HepG2 (cell line): ENCODE measurements around the gene BRCA1. TPM values are rescaled to one million over a fixed set of nuclear protein-coding genes. Genes with fewer than 3 reads are reported as not detected.

Source experiments
- ATAC-seq: fragments of 200-7000 bp; cut with Tn5 transposase; 3 replicates; pipeline ENCODE4 v1.9.1; 2020; ENCODE audit warnings: mild to moderate bottlenecking, moderate library complexity
- BruUV-seq: library from RNA; stranded (reverse); fragments of 400-500 nt; replicated peaks from 2 replicates; lab custom pipeline; 2021; lab: Mats Ljungman, UMichigan
- CTCF ChIA-PET: fragments of 300-600 bp; formaldehyde crosslinking; extraction: SDS; loops from one replicate; lab custom pipeline; 2021; ENCODE audit warnings: low total read pairs, inconsistent platforms, low intra/inter-chr PET ratio; lab: Yijun Ruan, JAX
- POLR2A ChIA-PET: fragments of 350-600 bp; sonication (Branson Sonifier 250); formaldehyde crosslinking; loops from one replicate; lab custom pipeline; 2020; ENCODE audit warnings: antibody characterized with exemption, inconsistent platforms; lab: Yijun Ruan, JAX
- DNase-seq: peaks from one replicate; pipeline ENCODE4 v3.0.0-alpha.2; 2015; ENCODE audit warnings: low spot score
- FAIRE-seq: peaks from 3 replicates; lab custom pipeline; 2011; peaks lifted over from hg19 to GRCh38; lab: Jason Lieb, UNC
- H2AFZ ChIP-seq: one replicate; pipeline ENCODE4 v1.6.1; 2011; ENCODE audit warnings: low read length, inconsistent platforms
- H3K27ac ChIP-seq: fragments of 300-600 bp; 3 replicates; pipeline ENCODE4 v1.8.0; 2011; ENCODE audit warnings: mixed run types, mild to moderate bottlenecking, mixed read lengths, low read length, inconsistent platforms; ENCODE audit not compliant: insufficient read depth; ENCODE audit errors: extremely low read length
- H3K27me3 ChIP-seq, 2 experiments: fragments of 200-600 bp in 1 of 2; 2 replicates in 1 of 2; 3 replicates in 1 of 2; pipeline versions ENCODE4 v1.6.0 to v1.8.0; 2011; ENCODE audit warnings: low read length in 2 of 2, mild to moderate bottlenecking in 2 of 2, moderate library complexity in 2 of 2, inconsistent platforms in 1 of 2; ENCODE audit not compliant: insufficient read depth in 2 of 2, control insufficient read depth in 1 of 2
- H3K36me3 ChIP-seq, 2 experiments: fragments of 200-600 bp in 1 of 2; replicated peaks in 1 of 2; 2 replicates in 1 of 2; 3 replicates in 1 of 2; pipeline versions ENCODE4 v1.5.1 to v1.8.0; 2011; ENCODE audit warnings: low read length in 2 of 2, inconsistent platforms in 1 of 2; ENCODE audit not compliant: insufficient read depth in 2 of 2, control insufficient read depth in 1 of 2
- H3K4me1 ChIP-seq: 2 replicates; pipeline ENCODE4 v1.5.1; 2012; ENCODE audit warnings: low read length, inconsistent platforms; ENCODE audit not compliant: insufficient read depth
- H3K4me2 ChIP-seq: 2 replicates; pipeline ENCODE4 v1.6.0; 2011; ENCODE audit warnings: low read depth, low read length, inconsistent platforms
- H3K4me3 ChIP-seq, 3 experiments: fragments of 200-600 bp in 1 of 3; sonication (generic), shearing (Covaris generic) in 1 of 3; replicated peaks in 1 of 3; 2 replicates each; pipeline ENCODE4 v1.5.1; 2011 to 2016; ENCODE audit warnings: low read length in 3 of 3, inconsistent platforms in 2 of 3, low read depth in 2 of 3, mild to moderate bottlenecking in 2 of 3, control low read depth in 1 of 3, mixed read lengths in 1 of 3; ENCODE audit not compliant: insufficient read depth in 1 of 3
- H3K79me2 ChIP-seq: one replicate; pipeline ENCODE4 v1.6.1; 2011; ENCODE audit warnings: low read length, inconsistent platforms; ENCODE audit not compliant: insufficient read depth
- H3K9ac ChIP-seq: 2 replicates; pipeline ENCODE4 v1.6.0; 2011; ENCODE audit warnings: mild to moderate bottlenecking, low read depth, low read length, inconsistent platforms; ENCODE audit not compliant: insufficient read depth
- H3K9me3 ChIP-seq: 2 replicates; pipeline ENCODE4 v1.5.1; 2012; ENCODE audit warnings: mild to moderate bottlenecking, low read length
- H4K20me1 ChIP-seq: 2 replicates; pipeline ENCODE4 v1.6.0; 2011; ENCODE audit warnings: inconsistent platforms, mild to moderate bottlenecking, low read length, moderate library complexity; ENCODE audit not compliant: insufficient read depth
- BCLAF1 ChIP-seq: fragments of 450-650 bp; IDR thresholded peaks from 2 replicates; pipeline ENCODE4 v1.6.1; 2017; ENCODE audit warnings: mild to moderate bottlenecking
- CBX1 ChIP-seq: IDR thresholded peaks from one replicate; pipeline ENCODE4 v1.6.1; 2016; ENCODE audit warnings: antibody characterized with exemption, low read depth
- EED ChIP-seq: sonication (generic); formaldehyde crosslinking; IDR thresholded peaks from 2 replicates; pipeline ENCODE4 v1.5.0; 2020; ENCODE audit warnings: mild to moderate bottlenecking, missing genetic modification reagents
- ESRRA ChIP-seq: sonication (generic); formaldehyde crosslinking; IDR thresholded peaks from 2 replicates; pipeline ENCODE4 v1.5.1; 2020; ENCODE audit warnings: mild to moderate bottlenecking, low read depth, missing genetic modification reagents
- HINFP ChIP-seq: sonication (generic); formaldehyde crosslinking; IDR thresholded peaks from 2 replicates; pipeline ENCODE4 v1.4.0; 2020; ENCODE audit warnings: low read depth, mild to moderate bottlenecking, missing genetic modification reagents
- JUND ChIP-seq: sonication (generic); formaldehyde crosslinking; IDR thresholded peaks from 2 replicates; pipeline ENCODE4 v1.8.0; 2022; ENCODE audit warnings: mild to moderate bottlenecking, missing genetic modification reagents
- KDM2A ChIP-seq: sonication (generic); formaldehyde crosslinking; IDR thresholded peaks from 2 replicates; pipeline ENCODE4 v1.4.0; 2020; ENCODE audit warnings: low read depth, missing genetic modification reagents, borderline replicate concordance
- KLF11 ChIP-seq: IDR thresholded peaks from 2 replicates; pipeline ENCODE4 v1.6.1; 2016; ENCODE audit warnings: missing compliant biosample characterization
- NCOR1 ChIP-seq: fragments of 200-600 bp; sonication (generic); IDR thresholded peaks from 2 replicates; pipeline ENCODE4 v1.7.0; 2017; ENCODE audit warnings: antibody characterized with exemption, low read length, borderline replicate concordance
- PHF20 ChIP-seq: sonication (generic); formaldehyde crosslinking; IDR thresholded peaks from 2 replicates; pipeline ENCODE4 v1.5.0; 2020; ENCODE audit warnings: mild to moderate bottlenecking, missing genetic modification reagents
- PHF8 ChIP-seq: sonication (generic); formaldehyde crosslinking; IDR thresholded peaks from 2 replicates; pipeline ENCODE4 v1.5.0; 2020; ENCODE audit warnings: missing genetic modification reagents
- SRSF4 ChIP-seq: fragments of 200-400 bp; formaldehyde crosslinking; IDR thresholded peaks from one replicate; pipeline ENCODE4 v1.6.1; 2018; ENCODE audit warnings: mild to moderate bottlenecking, low read depth, low read length, moderate library complexity; ENCODE audit not compliant: poor library complexity, severe bottlenecking
- TCF7 ChIP-seq: sonication (generic); IDR thresholded peaks from 2 replicates; pipeline ENCODE4 v1.6.1; 2016; ENCODE audit warnings: antibody characterized with exemption, low read depth
- ZC3H13 ChIP-seq: sonication (generic); formaldehyde crosslinking; IDR thresholded peaks from 2 replicates; pipeline ENCODE4 v1.8.1; 2023; ENCODE audit warnings: mild to moderate bottlenecking, missing genetic modification reagents, moderate library complexity
- ZKSCAN1 ChIP-seq: fragments of 150-350 bp; IDR thresholded peaks from 2 replicates; pipeline ENCODE4 v1.6.1; 2014; ENCODE audit warnings: low read length
- ZNF251 ChIP-seq: sonication (generic); formaldehyde crosslinking; IDR thresholded peaks from 2 replicates; pipeline ENCODE4 v1.9.0; 2021; ENCODE audit warnings: mild to moderate bottlenecking, missing genetic modification reagents
- ZNF296 ChIP-seq: sonication (generic); formaldehyde crosslinking; conservative IDR thresholded peaks from 2 replicates; pipeline ENCODE4 v1.5.0; 2020; ENCODE audit warnings: mild to moderate bottlenecking, missing genetic modification reagents
- ZNF329 ChIP-seq: sonication (generic); formaldehyde crosslinking; IDR thresholded peaks from 2 replicates; pipeline ENCODE4 v1.9.0; 2021; ENCODE audit warnings: low read depth, mild to moderate bottlenecking, missing genetic modification reagents
- ZNF564 ChIP-seq: sonication (generic); formaldehyde crosslinking; IDR thresholded peaks from 2 replicates; pipeline ENCODE4 v1.8.1; 2023; ENCODE audit warnings: mild to moderate bottlenecking, missing genetic modification reagents
- ZNF891 ChIP-seq: sonication (generic); formaldehyde crosslinking; IDR thresholded peaks from 2 replicates; pipeline ENCODE4 v1.5.0; 2020; ENCODE audit warnings: mild to moderate bottlenecking, missing genetic modification reagents
- WGBS: methylation state at CpG from one replicate; pipeline ENCODE4 v1.1.6; 2017; ENCODE audit warnings: low lambda C conversion rate; 5-methylcytosine and 5-hydroxymethylcytosine counted together
- in situ Hi-C: cut with HindIII; loops from 2 replicates; pipeline ENCODE4 v1.10.0; 2017; ENCODE audit warnings: low pct_unique_long_range_greater_than_20kb; ENCODE audit not compliant: extremely low pct_ligation_motif_present
- intact Hi-C: fragments of 100-400 bp; cut with micrococcal nuclease; formaldehyde crosslinking; loops from one replicate; pipeline ENCODE4 v1.10.0; 2022; ENCODE audit not compliant: unreplicated experiment
- polyA plus RNA-seq, 8 experiments: library from polyadenylated mRNA; depleted of rRNA in 3 of 8; stranded (reverse) in 7 of 8; unstranded in 1 of 8; fragments of >200 nt; fragmentation: Illumina TruSeq in 4 of 8; extraction: Trizol in 4 of 8; gene quantifications; 2 replicates each; pipeline versions ENCODE4 v1.2.1 to v1.2.3, GENCODE V29; 2011 to 2016; ENCODE audit warnings: low read depth in 4 of 8, missing spikeins in 1 of 8, mixed read lengths in 1 of 8; ENCODE audit not compliant: insufficient read depth in 1 of 8
- total RNA-seq, 5 experiments: library from RNA; depleted of rRNA; stranded (reverse); fragments of >200 nt; fragmentation: Illumina TruSeq; extraction: Trizol; gene quantifications; 2 replicates each; pipeline ENCODE4 v1.2.3, GENCODE V29; 2016; ENCODE audit warnings: low read depth in 1 of 5

BRCA1 gene
- total and polyA plus RNA-seq, 2 of the 13 experiments (the other 11 are each of a cell fraction or from before 2014, with no cell fraction given): 13.3 to 37.5 TPM

GRCh38 chr17:43125967-43126910 is 1.1 kb upstream of the BRCA1 start:
- Histone ChIP-seq H3K79me2 (peaks cover 63% of the 10 kb centered on the region), H3K27ac (peak overlapping the region; percentile 95), H3K9ac (peak overlapping the region; percentile 99), H3K4me2 (peak overlapping the region; percentile 88), H3K9me3 (no peaks in the 10 kb centered on the region), H3K36me3 (peaks cover 5 to 20% of the 10 kb centered on the region in 2 experiments; a peak in 4 of 5 replicates), H3K27me3 (no peaks in the 10 kb centered on the region; a peak in 1 of 5 replicates), H3K4me3 (peak overlapping the region; percentile 87 to 94 (median 91)), H4K20me1 (no peaks in the 10 kb centered on the region; the same call in 1 of the 2 replicates), H2AFZ (no peak overlapping the region), H3K4me1 (peaks cover 52% of the 10 kb centered on the region)
- DNase-seq (peak; percentile 61), ATAC-seq (peak; percentile 60), FAIRE-seq (peak; percentile 58)
- intact Hi-C loops: loop anchor here (1.0 kb wide), 1 partner anchor 44 kb away; no protein-coding TSS in a partner anchor
- ChIA-PET POLR2A (interaction anchor here (0.8 to 3.5 kb wide), 21 partner anchors 9 to 243 kb away, joined by 3 to 33 read pairs (median 7); partner anchors contain the start of genes NBR1, RPL27, TMEM106A and VAT1), CTCF (no interaction called here)
- in situ Hi-C loops: no loop called here
- 11% methylated on average over 45 of the region's 59 CpGs for WGBS
- TSS peak; percentile 90 for BruUV-seq
- peak; percentile 43 for TF ChIP-seq ZC3H13 (CRISPR knock-in tag)
- TF ChIP-seq CBX1: no peak
- TF ChIP-seq PHF20 (CRISPR knock-in tag): no peak
- peak; percentile 86 for TF ChIP-seq ZNF891 (CRISPR knock-in tag)
- TF ChIP-seq JUND: no peak
- peak; percentile 72; the same call in 1 of the 2 replicates for TF ChIP-seq ZNF329 (CRISPR knock-in tag)
- no peak for TF ChIP-seq ZNF251 (CRISPR knock-in tag)
- peak; percentile 67; the same call in 1 of the 2 replicates for TF ChIP-seq HINFP (CRISPR knock-in tag)
- 0 out of 2 replicates have a peak, but pooled peaks have one; percentile 36 for TF ChIP-seq ZNF564 (CRISPR knock-in tag)
- no peak for TF ChIP-seq ZKSCAN1
- TF ChIP-seq KLF11 (CRISPR knock-in tag): 0 out of 2 replicates have a peak, but pooled peaks have one; percentile 36
- TF ChIP-seq KDM2A: peak; percentile 32; the same call in 1 of the 2 replicates
- 0 out of 2 replicates have a peak, but pooled peaks have one; percentile 71 for TF ChIP-seq ZNF296
- TF ChIP-seq TCF7: no peak
- no peak for TF ChIP-seq SRSF4
- no peak for TF ChIP-seq NCOR1
- peak; percentile 60 for TF ChIP-seq PHF8 (CRISPR knock-in tag)
- TF ChIP-seq ESRRA: no peak
- TF ChIP-seq BCLAF1: no peak
- TF ChIP-seq EED (CRISPR knock-in tag): 0 out of 2 replicates have a peak, but pooled peaks have one; percentile 51
